AG04450 (cell line): ENCODE results near the gene PDK4. TPM values are rescaled to one million over a fixed set of nuclear protein-coding genes. Genes with fewer than 3 reads are reported as not detected.
A peak's percentile ranks its signal among the peaks of the same experiment; 100 is the strongest.

ENCODE experiments used
- CTCF ChIA-PET: fragments of 300-600, 350-600 bp; formaldehyde crosslinking; extraction: SDS; loops from one replicate; lab custom pipeline; 2022; ENCODE audit warnings: antibody characterized with exemption, inconsistent platforms; lab: Charles Lee
- POLR2A ChIA-PET: fragments of 350-600 bp; formaldehyde crosslinking; extraction: SDS; loops from one replicate; lab custom pipeline; 2021; ENCODE audit warnings: antibody characterized with exemption, inconsistent platforms; lab: Yijun Ruan, JAX
- DNase-seq: peaks from one replicate; pipeline ENCODE4 v3.0.0-alpha.2; 2011; ENCODE audit warnings: low read depth, low spot score
- H3K27ac ChIP-seq: one replicate; pipeline ENCODE4 v1.5.1; 2012; ENCODE audit warnings: low read depth, low read length, control low read depth
- H3K27me3 ChIP-seq: one replicate; pipeline ENCODE4 v1.6.0; 2012; ENCODE audit warnings: low read length; ENCODE audit not compliant: control insufficient read depth, insufficient read depth
- H3K4me3 ChIP-seq: 2 replicates; pipeline ENCODE4 v1.5.1; 2011; ENCODE audit warnings: mild to moderate bottlenecking, low read depth, low read length, control low read depth
- H3K9me3 ChIP-seq: 2 replicates; pipeline ENCODE4 v1.5.1; 2012; ENCODE audit warnings: low read length; ENCODE audit not compliant: control insufficient read depth, insufficient read depth
- polyA plus RNA-seq: library from polyadenylated mRNA; depleted of rRNA; stranded (reverse); fragments of >200 nt; gene quantifications from 2 replicates; pipeline ENCODE4 v1.2.3, GENCODE V29; 2011
- TF ChIP-seq, protein P1 (sequence below): IDR thresholded peaks from 2 replicates; pipeline ENCODE4 v1.5.1; 2011; ENCODE audit warnings: low read depth, low read length, control low read depth, inconsistent platforms

Gene PDK4
- polyA plus RNA-seq, 1 experiment, result 0.05 TPM

- H3K4me3 ChIP-seq, result no peak overlapping the region
- POLR2A ChIA-PET, result no interaction called here
- no peaks in the 10 kb centered on the region for H3K27me3 ChIP-seq
- no peaks in the 10 kb centered on the region for H3K9me3 ChIP-seq
- TF ChIP-seq, protein P1, sequence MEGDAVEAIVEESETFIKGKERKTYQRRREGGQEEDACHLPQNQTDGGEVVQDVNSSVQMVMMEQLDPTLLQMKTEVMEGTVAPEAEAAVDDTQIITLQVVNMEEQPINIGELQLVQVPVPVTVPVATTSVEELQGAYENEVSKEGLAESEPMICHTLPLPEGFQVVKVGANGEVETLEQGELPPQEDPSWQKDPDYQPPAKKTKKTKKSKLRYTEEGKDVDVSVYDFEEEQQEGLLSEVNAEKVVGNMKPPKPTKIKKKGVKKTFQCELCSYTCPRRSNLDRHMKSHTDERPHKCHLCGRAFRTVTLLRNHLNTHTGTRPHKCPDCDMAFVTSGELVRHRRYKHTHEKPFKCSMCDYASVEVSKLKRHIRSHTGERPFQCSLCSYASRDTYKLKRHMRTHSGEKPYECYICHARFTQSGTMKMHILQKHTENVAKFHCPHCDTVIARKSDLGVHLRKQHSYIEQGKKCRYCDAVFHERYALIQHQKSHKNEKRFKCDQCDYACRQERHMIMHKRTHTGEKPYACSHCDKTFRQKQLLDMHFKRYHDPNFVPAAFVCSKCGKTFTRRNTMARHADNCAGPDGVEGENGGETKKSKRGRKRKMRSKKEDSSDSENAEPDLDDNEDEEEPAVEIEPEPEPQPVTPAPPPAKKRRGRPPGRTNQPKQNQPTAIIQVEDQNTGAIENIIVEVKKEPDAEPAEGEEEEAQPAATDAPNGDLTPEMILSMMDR, result no peak
- DNase-seq, result no peak
- CTCF ChIA-PET, result interaction anchor here (0.6 to 3.0 kb wide), 4 partner anchors 39 to 596 kb away, joined by 3 to 8 read pairs (median 6); no protein-coding TSS in a partner anchor
- H3K27ac ChIP-seq, result no peak overlapping the region
Observed at GRCh38 chr7:95550546-95550945, 45.8 kb downstream of the PDK4 start.

GRCh38 chr7:95549818-95550529, 46.3 kb downstream of the PDK4 start:
- DNase-seq, result peak; percentile 13
- CTCF ChIA-PET, result interaction anchor here (0.6 to 3.0 kb wide), 5 partner anchors 38 to 595 kb away, joined by 3 to 8 read pairs (median 3); no protein-coding TSS in a partner anchor
- Histone ChIP-seq H3K27ac (no peak overlapping the region), H3K4me3 (no peak overlapping the region), H3K9me3 (no peaks in the 10 kb centered on the region), H3K27me3 (no peaks in the 10 kb centered on the region)
- TF ChIP-seq, protein P1, result no peak
- POLR2A ChIA-PET, result no interaction called here

DNA sequence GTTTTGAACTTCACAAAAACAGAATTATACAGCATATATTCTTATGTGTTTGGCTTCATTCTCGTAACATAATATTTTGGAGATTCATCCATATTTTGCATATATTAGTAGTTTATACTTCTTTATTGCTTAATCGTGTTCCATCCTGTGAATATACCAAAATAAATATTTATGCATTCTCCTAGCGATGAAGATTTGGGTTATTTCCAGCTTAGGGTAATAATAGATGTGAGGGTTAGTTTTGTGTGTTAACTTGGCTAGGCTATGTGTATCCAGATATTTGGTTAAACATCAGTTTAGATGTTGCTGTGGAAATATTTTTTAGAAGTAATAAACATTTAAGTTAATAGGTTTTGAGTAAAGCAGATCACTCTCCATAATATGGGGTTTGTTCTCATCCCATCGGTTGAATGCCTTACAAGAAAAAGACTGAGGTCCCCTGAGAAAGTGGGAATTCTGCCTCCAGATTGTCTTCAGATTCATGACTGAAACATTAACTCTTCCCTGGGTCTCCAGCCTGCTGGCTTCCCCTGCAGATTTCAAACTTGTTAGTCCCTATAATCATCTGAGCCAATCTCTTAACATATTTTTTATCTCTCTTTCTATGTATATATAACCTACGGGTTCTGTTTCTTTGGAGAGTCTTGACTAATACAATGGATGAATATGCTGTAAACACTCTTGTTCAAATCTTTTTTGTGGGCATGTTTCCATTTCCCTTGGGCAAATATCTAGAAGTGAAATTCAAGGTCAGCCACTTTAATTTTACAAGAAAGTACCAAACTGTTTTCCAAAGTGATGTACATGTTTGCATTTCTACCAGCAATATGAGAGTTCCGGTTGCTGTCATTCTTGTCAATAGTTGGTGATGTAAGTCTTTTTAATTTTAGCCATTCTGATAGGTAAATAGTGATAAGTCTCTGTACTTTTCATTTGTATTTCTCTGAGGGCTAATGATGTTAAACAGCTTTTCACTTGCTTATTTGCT, 48.7 kb downstream of the PDK4 start:
- no peak overlapping the region for H3K4me3 ChIP-seq
- no peak overlapping the region for H3K27ac ChIP-seq
- TF ChIP-seq, protein P1, result no peak
- H3K27me3 ChIP-seq, result peaks cover 2% of the 10 kb centered on the region
- CTCF ChIA-PET, result interaction anchor here (1.4 to 11.5 kb wide), 5 partner anchors 21 to 141 kb away, joined by 5 to 367 read pairs (median 77); no protein-coding TSS in a partner anchor
- H3K9me3 ChIP-seq, result no peaks in the 10 kb centered on the region
- POLR2A ChIA-PET, result no interaction called here
- no peak for DNase-seq

DNA sequence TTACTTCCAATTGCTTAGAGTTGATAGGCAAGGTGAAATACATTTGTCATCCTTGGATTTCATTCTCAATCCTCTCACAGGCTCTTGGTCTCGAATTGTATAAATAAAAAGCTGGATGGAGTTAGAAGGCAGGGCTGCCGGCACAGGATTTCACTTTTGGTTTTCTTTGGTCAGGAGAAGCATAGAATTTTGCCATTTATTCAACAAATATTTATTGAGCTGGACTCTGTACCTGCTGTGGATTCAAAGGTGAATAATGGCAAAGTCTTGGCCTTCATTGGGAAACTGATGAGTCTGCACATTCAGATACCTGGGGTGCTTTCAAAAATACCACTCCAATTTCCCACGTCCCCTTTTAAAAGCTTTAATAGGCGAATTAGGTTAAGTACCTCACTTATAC, 49.7 kb downstream of the PDK4 start:
- POLR2A ChIA-PET, result no interaction called here
- peaks cover 2% of the 10 kb centered on the region for H3K27me3 ChIP-seq
- no peak overlapping the region for H3K4me3 ChIP-seq
- TF ChIP-seq, protein P1, result no peak
- no peak for DNase-seq
- CTCF ChIA-PET, result interaction anchor here (4.0 to 11.5 kb wide), 4 partner anchors 20 to 142 kb away, joined by 51 to 367 read pairs (median 94); no protein-coding TSS in a partner anchor
- H3K9me3 ChIP-seq, result no peaks in the 10 kb centered on the region
- no peak overlapping the region for H3K27ac ChIP-seq
